DOHH2 (cell line): ENCODE data around the gene SPATA31E1.

ENCODE experiments used
- H3F3A ChIP-seq: fragments of 200-600 bp; sonication (generic), shearing (Covaris generic); 2 replicates; pipeline ENCODE4 v1.6.0; 2016; ENCODE audit warnings: antibody characterized with exemption, mild to moderate bottlenecking; ENCODE audit not compliant: control insufficient read depth, insufficient read depth
- H3K27ac ChIP-seq: fragments of 200-600 bp; sonication (generic); 2 replicates; pipeline ENCODE4 v1.5.1; 2014; ENCODE audit warnings: low read depth, mild to moderate bottlenecking, low read length, moderate library complexity
- H3K27me3 ChIP-seq: fragments of 200-600 bp; sonication (generic); 2 replicates; pipeline ENCODE4 v1.6.1; 2014; ENCODE audit warnings: mild to moderate bottlenecking, low read length, mixed read lengths; ENCODE audit not compliant: control insufficient read depth
- H3K36me3 ChIP-seq: fragments of 200-600 bp; sonication (generic); 2 replicates; pipeline ENCODE4 v1.6.1; 2014; ENCODE audit warnings: mild to moderate bottlenecking, low read length, moderate library complexity, mixed read lengths; ENCODE audit not compliant: control insufficient read depth
- H3K4me1 ChIP-seq: fragments of 200-600 bp; sonication (generic); 2 replicates; pipeline ENCODE4 v1.6.1; 2014; ENCODE audit warnings: mild to moderate bottlenecking, low read length, mixed read lengths; ENCODE audit not compliant: control insufficient read depth
- H3K4me2 ChIP-seq: fragments of 200-600 bp; sonication (generic); 2 replicates; pipeline ENCODE4 v1.6.0; 2014; ENCODE audit warnings: mild to moderate bottlenecking, low read length, moderate library complexity
- H3K4me3 ChIP-seq: fragments of 200-600 bp; sonication (generic); 2 replicates; pipeline ENCODE4 v1.5.1; 2014; ENCODE audit warnings: mild to moderate bottlenecking, low read length, mixed read lengths
- H3K79me2 ChIP-seq: fragments of 200-600 bp; sonication (generic); 2 replicates; pipeline ENCODE4 v1.6.1; 2014; ENCODE audit warnings: mild to moderate bottlenecking, low read length, mixed read lengths; ENCODE audit not compliant: control insufficient read depth
- H3K9me2 ChIP-seq: fragments of 200-600 bp; sonication (generic); replicated peaks from 2 replicates; pipeline ENCODE4 v1.6.1; 2014; ENCODE audit warnings: mild to moderate bottlenecking, low read length, mixed read lengths; ENCODE audit not compliant: control insufficient read depth
- H3K9me3 ChIP-seq: fragments of 200-600 bp; sonication (generic); 2 replicates; pipeline ENCODE4 v1.6.1; 2014; ENCODE audit warnings: antibody characterized with exemption, low read length, mixed read lengths; ENCODE audit not compliant: control insufficient read depth, insufficient read depth
- H4K20me1 ChIP-seq: fragments of 200-600 bp; sonication (generic); 2 replicates; pipeline ENCODE4 v1.6.0; 2014; ENCODE audit warnings: low read depth, mild to moderate bottlenecking, antibody characterized with exemption, low read length, moderate library complexity; ENCODE audit not compliant: control insufficient read depth, insufficient read depth
- EZH2phosphoT487 ChIP-seq: fragments of 200-600 bp; sonication (generic); IDR thresholded peaks from 2 replicates; pipeline ENCODE4 v1.6.1; 2017; ENCODE audit warnings: borderline replicate concordance, mild to moderate bottlenecking, antibody characterized with exemption, low read length, moderate library complexity, mixed read lengths
- TF ChIP-seq, protein P1 (sequence below): fragments of 200-600 bp; sonication (generic); IDR thresholded peaks from one replicate; pipeline ENCODE4 v1.5.1; 2014; ENCODE audit warnings: antibody characterized with exemption, mild to moderate bottlenecking, low read depth, low read length; ENCODE audit not compliant: poor library complexity, severe bottlenecking

SPATA31E1 gene

DNA sequence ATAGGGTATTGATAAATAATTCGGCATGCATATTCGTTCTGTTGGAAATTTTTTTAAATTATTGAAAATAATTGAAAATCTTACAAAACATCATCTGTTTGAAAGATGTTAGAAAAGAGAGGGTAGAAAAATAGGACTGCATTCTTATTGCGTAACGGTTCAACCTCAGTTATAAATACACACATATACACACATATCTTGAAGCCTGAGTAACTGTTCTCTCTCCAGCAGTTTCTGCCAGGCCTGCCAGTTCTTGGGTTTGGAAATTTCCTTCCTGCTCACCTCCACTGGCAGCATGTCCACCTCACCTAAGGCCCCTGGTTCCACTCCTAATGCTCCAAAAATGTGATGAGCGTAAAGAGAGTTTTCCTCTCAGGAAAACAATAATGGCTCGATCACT, 9.1 kb downstream of the SPATA31E1 start:
- H4K20me1 ChIP-seq = no peaks in the 10 kb centered on the region
- no peak overlapping the region for H3K4me3 ChIP-seq
- H3K9me2 ChIP-seq = no peaks in the 10 kb centered on the region
- no peak overlapping the region for H3K4me2 ChIP-seq
- H3F3A ChIP-seq = no peaks in the 10 kb centered on the region
- no peaks in the 10 kb centered on the region for H3K4me1 ChIP-seq
- no peaks in the 10 kb centered on the region for H3K27me3 ChIP-seq
- no peaks in the 10 kb centered on the region for H3K79me2 ChIP-seq
- no peaks in the 10 kb centered on the region for H3K9me3 ChIP-seq
- no peak overlapping the region for H3K27ac ChIP-seq
- no peaks in the 10 kb centered on the region for H3K36me3 ChIP-seq
- no peak for TF ChIP-seq EZH2phosphoT487
- TF ChIP-seq, protein P1, sequence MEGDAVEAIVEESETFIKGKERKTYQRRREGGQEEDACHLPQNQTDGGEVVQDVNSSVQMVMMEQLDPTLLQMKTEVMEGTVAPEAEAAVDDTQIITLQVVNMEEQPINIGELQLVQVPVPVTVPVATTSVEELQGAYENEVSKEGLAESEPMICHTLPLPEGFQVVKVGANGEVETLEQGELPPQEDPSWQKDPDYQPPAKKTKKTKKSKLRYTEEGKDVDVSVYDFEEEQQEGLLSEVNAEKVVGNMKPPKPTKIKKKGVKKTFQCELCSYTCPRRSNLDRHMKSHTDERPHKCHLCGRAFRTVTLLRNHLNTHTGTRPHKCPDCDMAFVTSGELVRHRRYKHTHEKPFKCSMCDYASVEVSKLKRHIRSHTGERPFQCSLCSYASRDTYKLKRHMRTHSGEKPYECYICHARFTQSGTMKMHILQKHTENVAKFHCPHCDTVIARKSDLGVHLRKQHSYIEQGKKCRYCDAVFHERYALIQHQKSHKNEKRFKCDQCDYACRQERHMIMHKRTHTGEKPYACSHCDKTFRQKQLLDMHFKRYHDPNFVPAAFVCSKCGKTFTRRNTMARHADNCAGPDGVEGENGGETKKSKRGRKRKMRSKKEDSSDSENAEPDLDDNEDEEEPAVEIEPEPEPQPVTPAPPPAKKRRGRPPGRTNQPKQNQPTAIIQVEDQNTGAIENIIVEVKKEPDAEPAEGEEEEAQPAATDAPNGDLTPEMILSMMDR = no peak

DNA sequence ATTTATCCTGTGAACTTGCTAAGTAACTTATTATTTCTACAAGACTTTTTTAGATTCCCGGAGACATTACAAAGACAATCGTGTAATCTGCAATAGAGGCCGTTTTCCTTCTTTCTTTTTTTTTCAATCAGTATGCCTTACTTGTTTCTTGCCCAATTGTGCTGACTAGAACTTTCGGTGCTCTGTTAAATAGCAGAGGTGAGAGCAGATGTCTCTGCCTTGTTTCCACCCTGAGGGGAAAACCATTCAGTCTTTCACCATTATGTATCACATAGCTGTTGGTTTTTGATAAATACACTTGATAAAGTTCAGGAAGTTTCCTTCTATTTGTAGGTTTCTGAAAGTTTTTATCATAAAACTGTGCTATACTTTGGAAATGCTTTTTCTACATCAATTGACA, 10.3 kb downstream of the SPATA31E1 start:
- Histone ChIP-seq H3K27me3 (no peaks in the 10 kb centered on the region), H3K4me2 (no peak overlapping the region), H3K9me2 (no peaks in the 10 kb centered on the region), H3K4me3 (no peak overlapping the region), H3F3A (no peaks in the 10 kb centered on the region), H4K20me1 (no peaks in the 10 kb centered on the region), H3K27ac (no peak overlapping the region), H3K9me3 (no peaks in the 10 kb centered on the region), H3K79me2 (no peaks in the 10 kb centered on the region), H3K4me1 (no peaks in the 10 kb centered on the region), H3K36me3 (no peaks in the 10 kb centered on the region)
- no peak for TF ChIP-seq EZH2phosphoT487
- TF ChIP-seq, protein P1 = no peak

DNA sequence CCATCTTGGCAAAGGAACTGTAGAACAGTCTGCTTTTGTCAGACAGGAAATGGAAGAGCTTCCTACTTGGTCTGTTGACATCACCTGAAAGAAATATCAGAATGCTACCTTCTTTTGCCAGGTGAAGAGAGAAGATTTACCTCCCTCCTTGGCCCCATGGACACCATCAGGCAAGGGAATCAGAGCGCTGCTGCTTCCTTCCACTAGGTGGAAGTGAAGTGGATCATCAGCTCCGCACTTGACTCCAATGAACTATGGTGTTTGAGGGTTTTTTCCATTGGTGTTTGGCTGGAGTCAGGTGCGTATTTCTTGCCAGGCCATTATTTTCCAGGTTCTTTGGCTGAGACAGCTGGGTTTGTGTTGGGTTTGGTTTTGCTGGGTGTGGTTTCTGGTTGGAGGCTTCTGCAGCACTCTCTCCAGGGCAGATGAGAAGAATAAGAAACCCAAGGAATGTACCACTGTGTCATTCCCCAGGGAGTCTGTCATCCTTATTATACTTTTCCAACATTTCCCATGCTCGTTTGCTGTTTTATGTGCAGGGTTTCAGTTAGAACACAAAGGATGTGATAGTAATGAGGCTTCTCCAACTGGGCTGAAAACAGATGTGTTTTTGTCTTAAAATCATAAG, 12.4 kb downstream of the SPATA31E1 start:
- no peak overlapping the region for H3K4me2 ChIP-seq
- H3K9me2 ChIP-seq = no peaks in the 10 kb centered on the region
- no peaks in the 10 kb centered on the region for H3F3A ChIP-seq
- H3K79me2 ChIP-seq = no peaks in the 10 kb centered on the region
- no peaks in the 10 kb centered on the region for H3K4me1 ChIP-seq
- H3K36me3 ChIP-seq = no peaks in the 10 kb centered on the region
- TF ChIP-seq, protein P1 = no peak
- TF ChIP-seq EZH2phosphoT487 = no peak
- H3K4me3 ChIP-seq = no peak overlapping the region
- no peaks in the 10 kb centered on the region for H3K9me3 ChIP-seq
- no peaks in the 10 kb centered on the region for H4K20me1 ChIP-seq
- no peak overlapping the region for H3K27ac ChIP-seq
- no peaks in the 10 kb centered on the region for H3K27me3 ChIP-seq
